NCI-H774 (cell line): ENCODE data around the gene TMEM139.
"Not testable (repeated sequence)": the region's sequence is repeated elsewhere in the genome, so short reads cannot be mapped to it uniquely, and the experiment has no call there.

Source experiments
- DNase-seq: peaks from one replicate; lab custom pipeline; 2025; lab: John Stamatoyannopoulos, UW

The TMEM139 gene

DNA sequence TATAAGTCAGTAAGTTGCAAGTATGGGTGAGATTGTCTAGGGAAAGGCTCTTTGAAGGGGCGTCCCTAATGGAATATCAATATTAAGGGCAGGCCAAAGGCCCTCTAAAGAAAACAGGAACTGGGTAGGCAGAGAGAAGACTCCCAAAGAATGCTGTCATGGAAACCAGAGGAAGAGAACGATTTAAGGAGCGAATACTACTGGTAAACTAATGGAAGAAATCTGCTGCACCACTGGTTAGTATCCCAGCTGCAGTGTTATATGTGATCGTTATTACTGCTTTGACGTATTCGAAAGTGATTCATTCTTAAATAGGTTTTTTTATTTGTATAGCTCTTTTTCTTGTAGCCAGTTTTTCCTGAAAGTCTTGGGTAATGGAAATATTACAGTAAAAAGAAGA is 4.7 kb downstream of the TMEM139 start:
- no peak for DNase-seq

DNA sequence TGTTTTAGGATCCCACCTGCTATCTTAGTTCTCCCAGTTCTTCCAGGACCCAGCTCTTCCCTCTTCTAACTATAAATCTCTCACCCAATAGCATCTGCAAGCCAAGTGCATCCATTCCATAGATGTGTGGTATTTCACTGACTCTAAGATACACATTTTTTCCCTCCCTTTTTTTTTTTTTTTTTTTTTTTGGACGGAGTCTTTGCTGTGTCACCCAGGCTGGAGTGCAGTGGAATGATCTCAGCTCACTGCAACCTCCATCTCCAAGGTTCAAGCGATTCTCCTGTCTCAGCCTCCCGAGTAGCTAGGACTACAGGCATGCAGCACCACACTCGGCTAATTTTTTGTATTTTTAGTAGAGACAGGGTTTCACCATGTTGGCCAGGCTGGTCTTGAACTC is 5.1 kb downstream of the TMEM139 start:
- not testable (repeated sequence) for DNase-seq

DNA sequence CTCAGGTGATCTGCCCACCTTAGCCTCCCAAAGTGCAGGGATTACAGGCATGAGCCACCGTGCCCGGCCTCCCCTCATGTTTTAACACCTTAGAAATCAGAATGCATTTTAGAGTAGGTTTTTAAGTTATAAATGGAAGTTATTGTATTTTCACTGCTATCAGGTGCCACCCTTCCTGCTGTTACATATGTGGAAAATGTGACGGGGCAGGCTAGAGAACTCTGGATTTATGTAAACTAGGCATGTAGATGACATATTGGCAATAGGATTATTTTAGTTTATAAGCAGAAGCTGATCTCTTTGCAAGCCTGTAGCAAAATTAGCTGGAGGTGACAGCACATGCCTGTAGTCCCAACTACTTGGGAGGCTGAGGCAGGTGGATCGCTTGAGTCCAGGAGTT is 5.5 kb downstream of the TMEM139 start:
- DNase-seq: no peak

DNA sequence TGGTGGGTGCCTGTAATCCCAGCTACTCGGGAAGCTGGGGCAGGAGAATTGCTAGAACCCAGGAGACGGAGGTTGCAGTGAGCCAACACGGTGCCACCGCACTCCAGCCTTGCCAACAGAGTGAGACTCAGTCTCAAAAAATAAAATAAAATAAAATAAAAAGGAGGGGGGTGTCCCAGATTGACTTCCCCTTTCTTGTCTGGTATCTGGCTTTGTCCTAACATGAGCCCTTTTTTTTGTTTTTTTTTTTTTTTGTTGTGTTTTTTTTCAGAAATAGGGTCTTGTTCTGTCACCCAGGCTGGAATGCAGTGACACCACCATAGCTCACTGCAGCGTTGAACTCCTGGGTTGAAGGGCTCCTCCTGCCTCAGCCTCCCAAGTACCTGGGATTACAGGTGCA is 8.1 kb downstream of the TMEM139 start:
- no peak for DNase-seq

DNA sequence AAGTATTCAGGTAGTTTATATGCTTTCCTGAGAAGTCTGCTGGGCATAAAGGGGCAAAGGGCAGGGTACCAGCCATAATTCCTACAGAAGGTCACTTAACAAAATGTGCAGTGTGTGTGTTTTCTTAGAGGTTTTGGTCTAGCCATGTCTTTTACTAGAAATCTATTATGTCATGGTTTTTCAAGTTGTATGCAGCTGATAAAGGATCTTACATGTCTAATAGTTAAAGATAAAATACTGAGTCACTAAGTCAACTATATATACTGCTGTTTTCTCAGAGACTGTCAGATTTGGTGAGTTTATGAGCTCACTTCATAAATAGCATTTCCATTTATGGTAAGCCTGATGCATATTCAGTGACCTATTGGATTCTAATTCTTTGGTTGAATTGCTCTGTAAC is 11.1 kb downstream of the TMEM139 start:
- no peak for DNase-seq

DNA sequence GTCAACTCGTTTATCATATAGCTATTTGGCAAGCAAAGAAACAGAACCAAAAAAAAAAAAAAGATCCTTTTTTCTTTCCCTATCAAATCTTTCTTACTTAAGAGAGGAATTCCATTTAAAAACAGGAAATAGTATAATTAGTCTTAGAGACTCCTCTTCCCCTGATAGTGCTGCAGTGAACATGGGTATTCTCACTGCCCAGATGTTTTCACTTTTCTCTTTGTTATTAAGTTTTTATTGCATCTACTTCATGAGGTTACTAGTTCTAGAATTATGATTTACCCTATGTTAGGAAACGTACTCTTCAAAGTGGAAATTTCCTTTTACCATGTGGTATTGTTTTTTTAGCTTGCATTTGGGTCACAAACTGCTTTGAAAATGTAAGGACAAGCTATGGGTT is 11.9 kb downstream of the TMEM139 start:
- DNase-seq: no peak

DNA sequence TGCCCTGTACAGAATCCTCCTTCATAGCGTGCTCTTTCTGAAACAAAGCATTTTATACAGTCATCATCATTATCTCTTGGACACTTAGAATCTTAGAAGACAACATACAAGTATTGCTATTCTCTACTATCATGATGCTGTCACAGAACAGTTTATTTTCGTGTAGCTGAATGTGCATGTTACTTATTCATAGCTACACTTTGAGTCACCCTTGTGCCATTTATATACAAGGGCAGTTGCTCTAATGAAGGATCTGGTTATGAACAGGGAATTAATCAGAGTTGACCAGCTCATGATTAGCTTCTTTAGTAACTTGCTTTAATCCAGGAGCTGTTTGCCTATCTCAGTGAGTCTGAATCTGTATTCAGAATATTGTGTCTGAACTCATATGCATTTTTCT is 14.6 kb downstream of the TMEM139 start:
- no peak for DNase-seq

DNA sequence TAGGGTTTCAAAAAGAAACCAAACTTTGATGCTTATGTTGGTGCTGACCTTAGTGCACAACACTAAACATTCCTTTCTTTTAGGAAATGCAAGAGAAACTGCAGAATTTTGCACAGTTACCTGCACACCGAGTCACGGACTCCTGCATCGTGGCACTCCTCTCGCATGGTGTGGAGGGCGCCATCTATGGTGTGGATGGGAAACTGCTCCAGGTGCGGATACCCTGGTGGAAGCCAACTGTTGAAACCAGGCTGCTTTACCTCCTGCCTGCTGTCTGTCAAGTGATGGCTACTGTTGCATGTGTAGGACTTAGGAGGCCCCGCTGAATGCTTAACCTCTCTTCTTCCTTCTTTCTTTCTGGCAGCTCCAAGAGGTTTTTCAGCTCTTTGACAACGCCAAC is 15.1 kb downstream of the TMEM139 start:
- no peak for DNase-seq

DNA sequence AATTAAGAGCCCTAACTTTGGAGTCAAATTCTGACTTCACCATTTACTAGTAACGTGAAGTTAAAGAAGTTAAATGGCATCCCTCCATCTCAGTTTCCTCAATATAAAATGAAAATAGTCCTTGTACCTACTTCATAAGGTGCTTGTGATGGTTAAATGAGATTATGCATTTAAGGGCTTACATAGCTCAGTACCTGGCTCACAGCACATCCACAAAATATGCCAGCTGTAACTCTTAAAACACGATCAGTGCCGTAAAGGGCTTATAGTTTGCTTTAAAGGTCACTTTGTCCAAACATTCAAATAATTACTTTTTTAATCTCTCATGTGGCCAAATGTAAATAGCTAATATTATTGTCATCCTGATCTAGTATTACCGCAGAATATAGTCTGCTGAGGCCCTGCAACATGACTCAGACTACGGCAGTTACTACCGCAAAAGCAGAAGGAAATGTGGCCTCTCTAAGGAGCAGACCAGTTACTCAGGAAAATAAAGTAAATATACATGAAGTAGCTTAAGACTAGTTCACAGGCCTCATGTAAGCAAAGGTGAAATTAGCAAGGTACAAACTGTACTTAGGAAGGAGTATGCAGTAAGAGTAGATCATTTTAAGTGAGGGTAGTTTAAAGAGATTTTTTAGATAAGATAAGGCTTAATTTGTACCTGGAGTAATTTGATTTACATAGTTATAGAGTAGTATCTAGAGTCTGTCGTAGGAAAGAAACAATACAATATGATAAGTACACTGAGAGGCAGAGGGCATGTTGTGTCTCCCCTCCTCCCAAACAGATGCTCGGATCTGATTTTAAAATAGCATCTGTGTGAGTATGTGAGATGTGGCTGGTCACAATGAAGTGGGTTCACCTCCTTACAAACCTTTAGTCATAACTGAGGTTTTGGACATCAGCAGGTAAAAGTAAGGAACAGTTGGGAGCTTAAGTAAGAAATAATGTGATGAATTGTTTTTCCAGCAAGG is 16.5 kb downstream of the TMEM139 start:
- no peak for DNase-seq

DNA sequence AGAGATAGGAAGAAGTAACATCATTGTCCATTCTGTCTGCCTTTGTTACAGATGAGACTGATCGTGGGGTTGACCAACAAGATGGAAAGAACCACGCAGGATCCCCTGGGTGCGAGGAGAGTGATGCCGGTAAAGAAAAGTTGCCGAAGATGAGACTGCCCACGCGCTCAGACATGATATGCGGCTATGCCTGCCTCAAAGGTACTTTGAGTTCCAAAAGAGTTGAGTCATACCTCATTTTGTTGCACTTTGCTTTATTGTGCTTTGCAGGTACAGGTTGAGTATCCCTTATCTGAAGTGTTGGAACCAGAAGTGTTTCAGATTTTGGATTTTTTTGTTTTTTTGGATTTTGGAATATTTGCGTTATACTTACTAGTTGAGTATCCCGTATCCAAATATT is 19.0 kb downstream of the TMEM139 start:
- no peak for DNase-seq

DNA sequence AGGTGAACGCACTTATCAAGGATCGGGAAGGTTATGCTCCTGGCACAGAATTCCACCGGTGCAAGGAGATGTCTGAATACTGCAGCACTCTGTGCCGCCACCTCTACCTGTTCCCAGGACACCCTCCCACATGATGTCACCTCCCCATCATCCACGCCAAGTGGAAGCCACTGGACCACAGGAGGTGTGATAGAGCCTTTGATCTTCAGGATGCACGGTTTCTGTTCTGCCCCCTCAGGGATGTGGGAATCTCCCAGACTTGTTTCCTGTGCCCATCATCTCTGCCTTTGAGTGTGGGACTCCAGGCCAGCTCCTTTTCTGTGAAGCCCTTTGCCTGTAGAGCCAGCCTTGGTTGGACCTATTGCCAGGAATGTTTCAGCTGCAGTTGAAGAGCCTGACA is 20.2 kb downstream of the TMEM139 start:
- no peak for DNase-seq

DNA sequence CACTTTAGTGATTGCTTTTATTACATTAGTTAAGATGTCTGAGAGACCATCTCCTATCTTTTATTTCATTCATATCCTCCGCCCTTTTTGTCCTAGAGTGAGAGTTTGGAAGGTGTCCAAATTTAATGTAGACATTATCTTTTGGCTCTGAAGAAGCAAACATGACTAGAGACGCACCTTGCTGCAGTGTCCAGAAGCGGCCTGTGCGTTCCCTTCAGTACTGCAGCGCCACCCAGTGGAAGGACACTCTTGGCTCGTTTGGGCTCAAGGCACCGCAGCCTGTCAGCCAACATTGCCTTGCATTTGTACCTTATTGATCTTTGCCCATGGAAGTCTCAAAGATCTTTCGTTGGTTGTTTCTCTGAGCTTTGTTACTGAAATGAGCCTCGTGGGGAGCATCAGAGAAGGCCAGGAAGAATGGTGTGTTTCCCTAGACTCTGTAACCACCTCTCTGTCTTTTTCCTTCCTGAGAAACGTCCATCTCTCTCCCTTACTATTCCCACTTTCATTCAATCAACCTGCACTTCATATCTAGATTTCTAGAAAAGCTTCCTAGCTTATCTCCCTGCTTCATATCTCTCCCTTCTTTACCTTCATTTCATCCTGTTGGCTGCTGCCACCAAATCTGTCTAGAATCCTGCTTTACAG is 20.8 kb downstream of the TMEM139 start:
- no peak for DNase-seq

DNA sequence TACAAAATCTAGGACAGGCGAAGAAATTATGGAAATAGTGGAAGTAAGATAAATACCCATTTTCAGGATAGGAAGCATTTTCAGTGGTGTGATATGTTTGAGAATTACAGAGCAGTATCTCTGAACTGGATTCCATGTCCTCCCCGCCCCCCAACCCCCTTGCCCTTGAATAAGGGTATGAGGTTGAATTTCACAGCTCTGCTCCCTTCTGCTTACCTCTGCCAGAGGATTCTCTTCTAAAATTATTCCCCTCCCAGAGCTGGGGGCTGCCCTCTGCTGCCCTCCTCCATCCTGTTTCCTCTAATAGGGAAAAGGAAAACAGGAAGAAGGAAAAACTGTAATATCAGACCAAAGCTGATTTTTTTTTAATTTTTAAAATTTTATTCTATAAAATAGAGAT is 23.9 kb downstream of the TMEM139 start:
- DNase-seq: no peak

DNA sequence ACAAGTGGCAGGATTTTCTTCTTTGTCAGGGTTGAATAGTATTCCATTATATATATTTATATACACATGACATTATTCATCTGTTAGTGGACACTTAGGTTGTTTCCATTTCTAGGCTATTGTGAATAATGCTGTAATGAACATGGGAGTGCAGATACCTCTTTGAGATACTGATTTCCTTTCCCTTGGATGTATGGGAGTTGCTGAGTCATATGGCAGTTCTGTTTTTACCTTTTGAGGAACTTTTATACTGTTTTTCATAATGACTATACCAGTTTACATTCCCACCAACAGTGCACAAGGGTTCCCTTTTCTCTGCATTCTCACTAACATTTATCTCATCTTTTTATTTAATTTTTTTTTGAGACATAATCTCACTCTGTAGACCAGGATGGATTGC is 29.4 kb downstream of the TMEM139 start:
- DNase-seq: no peak

DNA sequence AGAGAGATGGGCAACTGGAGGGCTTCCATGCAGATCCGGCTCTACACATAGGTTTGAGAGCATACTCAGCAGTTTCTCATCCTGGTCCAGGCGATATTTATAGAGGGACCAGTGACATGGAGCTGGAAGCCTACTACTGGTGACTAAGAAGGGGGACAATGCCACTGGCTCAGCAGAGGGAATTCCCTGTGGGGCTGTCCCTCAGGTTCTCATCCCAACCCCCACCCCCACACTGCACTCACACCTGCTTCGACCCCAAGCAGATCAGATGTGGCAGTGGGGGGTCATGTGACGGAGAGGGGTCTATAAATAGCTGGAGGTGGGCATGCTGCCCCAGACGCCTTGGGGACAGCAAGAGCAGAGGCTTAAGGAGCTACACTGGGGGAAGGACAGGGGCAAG is 31.0 kb downstream of the TMEM139 start, which contains the start of gene CLCN1:
Gene CLCN1 (plus strand): TSS at position 336 of the 400 bp plus-strand sequence. CDS start 102 bp downstream, outside the sequence.
- DNase-seq: no peak

DNA sequence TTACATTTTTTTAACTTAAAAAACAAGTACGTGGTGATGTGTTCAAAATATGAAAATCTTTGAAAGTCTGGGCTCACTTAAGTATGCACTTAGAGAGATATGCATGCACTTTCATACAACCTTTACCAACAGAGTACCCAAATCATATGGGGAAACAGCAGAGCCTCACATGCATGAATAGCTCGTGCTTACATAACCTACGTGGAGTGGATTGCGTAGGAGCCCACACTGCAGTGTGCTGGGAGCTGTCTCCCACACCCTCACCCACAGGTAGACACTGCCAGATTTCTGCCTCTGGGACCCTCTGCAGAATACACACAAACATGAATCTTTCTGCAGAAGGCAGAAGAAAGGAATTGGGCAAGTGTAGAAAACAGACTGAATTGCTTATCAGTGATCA is 31.7 kb downstream of the TMEM139 start:
- DNase-seq: no peak

DNA sequence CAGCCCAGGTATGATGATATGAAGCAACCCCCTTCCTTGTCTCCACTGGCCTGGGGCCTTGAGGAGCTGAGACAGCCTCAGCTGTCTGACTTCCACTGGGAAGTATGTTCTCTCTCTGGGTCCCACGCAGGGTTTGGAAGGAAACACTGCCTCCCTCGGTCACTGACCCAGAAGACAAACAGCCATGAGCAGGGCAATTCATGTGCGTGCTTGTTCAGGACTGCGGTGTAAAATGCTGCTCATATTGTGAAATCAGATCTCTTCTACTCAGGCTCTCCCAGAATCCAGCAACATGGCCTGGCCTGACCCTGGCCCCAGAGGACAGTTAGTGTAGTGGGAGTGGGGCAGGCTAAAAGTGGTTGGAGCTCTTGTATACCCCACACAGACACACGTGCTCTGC is 33.9 kb downstream of the TMEM139 start:
- DNase-seq: no peak

DNA sequence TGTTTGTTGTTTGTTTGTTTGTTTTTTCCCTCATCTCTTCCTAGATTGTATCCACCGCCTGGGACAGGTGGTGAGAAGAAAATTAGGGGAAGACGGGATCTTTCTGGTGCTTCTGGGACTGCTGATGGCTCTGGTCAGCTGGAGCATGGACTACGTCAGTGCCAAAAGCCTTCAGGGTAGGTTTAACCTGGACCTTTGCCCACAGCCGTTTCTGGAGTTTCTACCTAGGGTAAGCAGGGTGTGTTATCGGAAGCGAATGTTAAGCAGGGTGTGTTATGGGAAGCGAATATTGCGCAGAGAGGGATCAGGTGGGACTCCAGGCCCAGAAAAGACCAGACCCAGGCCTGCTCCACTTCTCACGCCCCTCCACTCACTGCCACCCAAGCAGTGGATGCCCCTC is 35.9 kb downstream of the TMEM139 start:
- no peak for DNase-seq

DNA sequence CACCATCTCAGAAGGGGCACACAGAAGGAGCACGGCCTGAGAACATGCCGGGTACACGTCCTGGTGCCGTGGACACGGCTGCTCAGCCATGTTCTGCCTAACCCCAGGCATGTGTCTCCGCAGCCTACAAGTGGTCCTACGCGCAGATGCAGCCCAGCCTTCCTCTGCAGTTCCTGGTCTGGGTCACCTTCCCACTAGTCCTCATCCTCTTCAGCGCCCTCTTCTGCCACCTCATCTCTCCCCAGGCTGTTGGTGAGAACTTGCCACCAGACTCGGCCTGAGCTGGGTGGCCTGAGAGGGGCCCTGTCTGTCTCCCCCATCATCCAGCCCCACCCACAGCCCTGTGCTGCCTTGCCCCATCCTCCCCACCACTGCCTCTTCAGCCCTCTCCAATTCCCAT is 36.5 kb downstream of the TMEM139 start:
- DNase-seq: no peak

DNA sequence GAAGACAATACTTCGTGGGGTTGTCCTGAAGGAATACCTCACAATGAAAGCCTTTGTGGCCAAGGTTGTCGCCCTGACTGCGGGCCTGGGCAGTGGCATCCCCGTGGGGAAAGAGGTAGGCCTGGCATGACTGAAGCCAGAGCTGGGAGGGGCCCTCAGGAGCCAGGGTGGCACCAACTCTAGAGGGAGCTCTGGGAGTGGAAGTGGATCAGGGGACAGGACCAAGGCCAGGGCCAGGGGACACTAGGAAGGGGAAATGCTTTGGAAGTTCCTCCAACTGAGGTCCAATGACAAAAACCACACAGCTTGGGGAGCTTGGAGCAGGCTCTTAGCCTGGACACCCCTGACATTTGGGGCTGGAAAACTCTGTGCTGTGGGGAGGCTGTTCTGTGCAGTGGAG is 37.0 kb downstream of the TMEM139 start:
- no peak for DNase-seq

DNA sequence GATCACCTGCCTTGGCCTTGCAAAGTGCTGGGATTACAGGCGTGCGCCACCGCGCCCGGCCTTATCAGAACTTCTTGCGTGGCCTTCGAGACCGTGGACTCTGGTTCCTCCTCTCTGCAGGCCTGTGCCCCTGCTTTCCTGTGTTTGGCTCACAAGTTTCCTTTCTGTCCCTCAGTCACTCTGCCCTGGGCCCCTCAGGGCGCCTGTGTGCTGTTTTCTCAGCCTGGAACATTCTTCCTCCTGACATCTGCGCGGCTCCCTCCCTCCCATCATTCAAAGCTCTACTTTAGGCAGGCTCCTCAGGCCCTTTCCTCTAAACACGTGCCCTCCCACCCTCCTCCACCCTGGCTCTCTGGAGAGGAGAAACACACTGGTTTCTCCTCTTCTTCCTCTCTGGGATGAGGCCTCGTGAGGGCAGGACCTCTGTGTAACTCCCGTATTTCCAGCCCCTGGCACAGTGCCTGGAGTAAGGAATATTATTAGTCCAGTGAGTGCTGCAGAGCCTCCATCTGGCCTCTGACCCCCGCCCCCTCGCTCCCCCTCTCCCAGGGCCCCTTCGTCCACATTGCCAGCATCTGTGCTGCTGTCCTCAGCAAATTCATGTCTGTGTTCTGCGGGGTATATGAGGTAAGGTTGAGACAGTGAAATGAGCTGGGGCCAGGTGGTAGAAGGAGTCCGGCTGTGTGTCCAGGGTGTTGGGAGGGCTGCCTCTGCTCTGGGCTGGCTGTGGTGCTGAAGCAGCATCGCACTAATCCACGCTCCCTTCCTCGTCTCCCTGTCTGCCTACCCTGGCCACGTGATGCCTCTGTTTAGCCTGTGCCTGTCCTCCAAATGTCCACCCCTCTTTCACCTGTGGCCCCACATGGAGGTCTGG is 38.2 kb downstream of the TMEM139 start:
- no peak for DNase-seq

DNA sequence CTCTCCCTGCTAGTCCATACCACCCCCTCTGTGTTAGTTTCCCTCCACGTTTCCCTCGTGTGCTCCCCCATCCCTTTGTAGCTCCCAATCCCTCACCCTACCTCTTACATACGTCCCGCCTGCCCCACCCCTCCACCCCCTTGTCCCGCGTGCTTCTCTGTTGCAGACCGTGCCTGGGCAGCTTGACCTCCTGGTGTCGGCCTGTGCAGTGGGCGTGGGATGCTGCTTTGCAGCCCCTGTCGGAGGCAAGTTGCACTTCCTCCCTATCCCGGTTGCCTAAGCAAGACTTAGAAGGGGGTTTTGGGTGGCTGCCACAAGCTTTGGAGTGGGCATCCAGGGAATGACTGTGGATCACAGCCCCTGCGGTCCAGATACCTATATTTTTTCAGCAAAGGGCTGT is 38.9 kb downstream of the TMEM139 start:
- no peak for DNase-seq
